Mesenchymal stem cell (in vitro differentiated cells and primary cell): ENCODE measurements around the gene PDCL3.

Experiments
- DNase-seq: peaks from one replicate; pipeline ENCODE4 v3.0.0-alpha.2; 2013
- H2AFZ ChIP-seq: one replicate; pipeline ENCODE4 v1.6.1; 2013; ENCODE audit warnings: low read depth, mild to moderate bottlenecking, control low read depth, inconsistent platforms, low read length, moderate library complexity
- H2AK5ac ChIP-seq: 2 replicates; pipeline ENCODE4 v1.6.1; 2013; ENCODE audit warnings: low read length, moderate library complexity, mild to moderate bottlenecking, inconsistent platforms; ENCODE audit not compliant: severe bottlenecking
- H2BK120ac ChIP-seq: one replicate; pipeline ENCODE4 v1.6.1; 2013; ENCODE audit warnings: low read depth, mild to moderate bottlenecking, inconsistent platforms, low read length, moderate library complexity
- H2BK12ac ChIP-seq, 2 experiments: one replicate each; pipeline ENCODE4 v1.6.1; 2013; ENCODE audit warnings: inconsistent platforms in 2 of 2, low read length in 2 of 2, mild to moderate bottlenecking in 2 of 2, moderate library complexity in 2 of 2, control low read depth in 1 of 2
- H2BK15ac ChIP-seq: one replicate; pipeline ENCODE4 v1.6.1; 2013; ENCODE audit warnings: mild to moderate bottlenecking, low read depth, inconsistent platforms; ENCODE audit not compliant: poor library complexity, severe bottlenecking
- H2BK5ac ChIP-seq: 2 replicates; pipeline ENCODE4 v1.6.1; 2013; ENCODE audit warnings: low read depth, mild to moderate bottlenecking, low read length, control low read depth, inconsistent platforms; ENCODE audit not compliant: poor library complexity, severe bottlenecking
- H3K14ac ChIP-seq, 2 experiments: one replicate each; pipeline ENCODE4 v1.6.1; 2013; ENCODE audit warnings: inconsistent platforms in 2 of 2, low read length in 2 of 2, control low read depth in 1 of 2, mild to moderate bottlenecking in 1 of 2, moderate library complexity in 1 of 2
- H3K18ac ChIP-seq, 2 experiments: one replicate each; pipeline ENCODE4 v1.6.1; 2013; ENCODE audit warnings: inconsistent platforms in 2 of 2, low read length in 2 of 2, control low read depth in 1 of 2, low read depth in 1 of 2, mild to moderate bottlenecking in 1 of 2
- H3K23ac ChIP-seq, 2 experiments: one replicate each; pipeline ENCODE4 v1.6.1; 2013; ENCODE audit warnings: inconsistent platforms in 2 of 2, low read length in 2 of 2, mild to moderate bottlenecking in 2 of 2, moderate library complexity in 2 of 2, control low read depth in 1 of 2
- H3K27ac ChIP-seq: 2 replicates; pipeline ENCODE4 v1.5.1; 2013; ENCODE audit warnings: mild to moderate bottlenecking, moderate library complexity, low read length, control low read depth, inconsistent platforms; ENCODE audit not compliant: poor library complexity, severe bottlenecking
- H3K27me3 ChIP-seq, 2 experiments: 2 replicates each; pipeline versions ENCODE4 v1.6.1 to v1.7.0; 2013; ENCODE audit warnings: low read length in 2 of 2, mild to moderate bottlenecking in 2 of 2, moderate library complexity in 2 of 2, control low read depth in 1 of 2, inconsistent platforms in 1 of 2; ENCODE audit not compliant: control insufficient read depth in 1 of 2, insufficient read depth in 1 of 2
- H3K36me3 ChIP-seq, 2 experiments: 2 replicates each; pipeline versions ENCODE4 v1.6.1 to v1.7.0; 2013; ENCODE audit warnings: low read length in 2 of 2, control low read depth in 1 of 2, inconsistent platforms in 1 of 2, low read depth in 1 of 2, mild to moderate bottlenecking in 1 of 2; ENCODE audit not compliant: insufficient read depth in 2 of 2, control insufficient read depth in 1 of 2
- H3K4ac ChIP-seq, 2 experiments: one replicate each; pipeline ENCODE4 v1.6.1; 2013; ENCODE audit warnings: inconsistent platforms in 2 of 2, low read length in 2 of 2, mild to moderate bottlenecking in 2 of 2, moderate library complexity in 2 of 2, control low read depth in 1 of 2, low read depth in 1 of 2
- H3K4me1 ChIP-seq: 2 replicates; pipeline ENCODE4 v1.6.1; 2013; ENCODE audit warnings: low read depth, low read length, control low read depth; ENCODE audit not compliant: control insufficient read depth, insufficient read depth
- H3K4me2 ChIP-seq: 2 replicates; pipeline ENCODE4 v1.6.1; 2013; ENCODE audit warnings: low read length, mild to moderate bottlenecking, inconsistent platforms; ENCODE audit not compliant: poor library complexity, severe bottlenecking
- H3K4me3 ChIP-seq, 2 experiments: 2 replicates each; pipeline versions ENCODE4 v1.5.1 to v1.7.0; 2013; ENCODE audit warnings: low read length in 2 of 2, mild to moderate bottlenecking in 2 of 2, control low read depth in 1 of 2, low read depth in 1 of 2; ENCODE audit not compliant: insufficient read depth in 1 of 2
- H3K79me1 ChIP-seq: replicated peaks from 2 replicates; pipeline ENCODE4 v1.6.1; 2013; ENCODE audit warnings: mild to moderate bottlenecking, control low read depth, low read length, inconsistent platforms; ENCODE audit not compliant: poor library complexity, severe bottlenecking
- H3K9ac ChIP-seq: 2 replicates; pipeline ENCODE4 v1.7.0; 2013; ENCODE audit warnings: mild to moderate bottlenecking, low read length, moderate library complexity
- H3K9me3 ChIP-seq: 2 replicates; pipeline ENCODE4 v1.7.0; 2013; ENCODE audit warnings: mild to moderate bottlenecking, low read length; ENCODE audit not compliant: control insufficient read depth
- H4K8ac ChIP-seq: one replicate; pipeline ENCODE4 v1.6.1; 2013; ENCODE audit warnings: inconsistent platforms, mild to moderate bottlenecking, low read length, moderate library complexity
- H4K91ac ChIP-seq: one replicate; pipeline ENCODE4 v1.6.1; 2013; ENCODE audit warnings: mild to moderate bottlenecking, low read length, inconsistent platforms
- WGBS: methylation state at CpG from one replicate; pipeline ENCODE4 v1.1.7; 2013; ENCODE audit warnings: mixed read lengths; 5-methylcytosine and 5-hydroxymethylcytosine counted together

The PDCL3 gene

DNA sequence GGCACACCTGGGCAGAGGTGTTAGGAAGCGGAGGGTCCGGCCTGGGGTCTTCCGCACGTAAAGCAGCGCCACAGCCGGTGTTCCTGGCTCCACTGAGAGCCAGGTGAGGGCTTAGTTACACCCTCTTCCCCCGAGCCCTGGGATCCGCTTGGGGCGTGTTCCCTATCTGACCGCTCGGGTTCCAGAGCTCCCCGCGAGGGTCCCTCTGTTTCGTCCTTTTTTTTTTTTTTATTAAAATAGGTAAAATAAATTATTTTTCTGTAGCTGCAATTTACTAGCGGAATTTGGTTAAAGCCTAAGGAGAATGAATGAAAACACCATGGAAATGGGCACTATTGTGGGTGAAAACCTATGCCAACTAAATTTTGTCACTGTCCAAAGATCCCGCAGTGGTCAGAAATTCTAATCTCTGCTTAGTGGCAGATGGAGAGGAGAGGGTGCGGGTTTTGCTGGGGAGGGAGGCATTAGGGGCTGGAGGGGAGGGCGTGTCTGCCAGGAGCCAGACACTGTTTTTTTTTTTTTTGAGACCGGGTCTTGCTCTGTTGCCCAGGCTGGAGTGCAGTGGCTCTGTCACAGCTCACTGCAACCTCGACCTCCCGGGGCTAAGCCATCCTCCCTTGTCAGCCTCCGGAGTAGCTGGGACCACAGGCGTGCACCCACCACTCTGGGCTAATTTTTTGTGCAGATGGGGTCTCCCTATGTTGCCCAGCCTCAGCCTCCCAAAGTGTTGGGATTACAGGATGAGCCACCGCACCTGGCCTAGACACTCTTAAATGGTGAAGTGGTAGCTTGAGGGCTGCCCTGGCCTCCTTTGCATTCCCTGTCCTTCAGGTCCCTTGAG, 834 bp downstream of the PDCL3 start:
- no peak for DNase-seq
- Histone ChIP-seq H3K23ac (peak overlapping the region in 1 of 2 experiments; percentile 37), H3K27ac (peak overlapping the region; percentile 83), H3K18ac (peak overlapping the region; percentile 73 to 95), H2BK12ac (peak overlapping the region in 1 of 2 experiments; percentile 31), H3K9me3 (no peaks in the 10 kb centered on the region), H3K4me2 (peak overlapping the region; percentile 74), H2BK5ac (peak overlapping the region; percentile 97), H3K4me3 (peak overlapping the region; percentile 90 to 97), H3K36me3 (peaks cover 13 to 22% of the 10 kb centered on the region in 2 experiments), H4K91ac (peak overlapping the region; percentile 64), H2BK120ac (no peak overlapping the region), H2AFZ (peak overlapping the region; percentile 95), H4K8ac (peak overlapping the region; percentile 98), H3K27me3 (no peaks in the 10 kb centered on the region), H3K4me1 (peaks cover 8% of the 10 kb centered on the region), H2AK5ac (no peak overlapping the region), H3K14ac (peak overlapping the region; percentile 46 to 92), H3K79me1 (peaks cover 24% of the 10 kb centered on the region), H3K4ac (peak overlapping the region; percentile 97 to 98), H2BK15ac (no peak overlapping the region), H3K9ac (peak overlapping the region; percentile 98)
- 45% methylated on average over 18 of the region's 24 CpGs for WGBS

DNA sequence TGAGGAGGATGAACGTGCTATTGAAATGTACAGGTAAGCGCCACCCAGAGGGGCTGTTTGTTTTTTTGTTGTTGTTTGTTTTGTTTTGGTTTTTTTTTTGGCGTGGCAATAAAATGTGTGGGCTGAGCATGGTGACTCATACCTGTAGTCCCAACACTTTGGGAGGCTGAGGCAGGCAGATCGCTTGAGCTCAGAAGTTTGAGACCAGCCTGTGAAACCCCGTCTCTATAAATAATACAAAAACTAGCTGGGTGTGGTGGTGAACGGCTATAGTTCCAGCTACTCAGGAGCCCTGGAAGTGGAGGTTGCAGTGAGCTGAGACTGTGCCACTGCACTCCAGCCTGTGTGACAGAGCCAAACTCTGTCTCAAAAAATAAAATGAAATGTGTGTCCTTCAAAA, 6.2 kb downstream of the PDCL3 start:
- Histone ChIP-seq H4K91ac (no peak overlapping the region), H2BK12ac (no peak overlapping the region), H2AK5ac (no peak overlapping the region), H3K27ac (no peak overlapping the region), H3K27me3 (no peaks in the 10 kb centered on the region), H2BK15ac (no peak overlapping the region), H3K4me3 (no peak overlapping the region), H3K79me1 (peaks cover 24% of the 10 kb centered on the region), H3K4me2 (no peak overlapping the region), H3K36me3 (peaks cover 31 to 61% of the 10 kb centered on the region in 2 experiments), H2BK120ac (no peak overlapping the region), H3K9me3 (no peaks in the 10 kb centered on the region), H2BK5ac (no peak overlapping the region), H3K9ac (no peak overlapping the region), H2AFZ (no peak overlapping the region), H3K4ac (no peak overlapping the region), H4K8ac (no peak overlapping the region), H3K14ac (no peak overlapping the region), H3K23ac (no peak overlapping the region), H3K18ac (no peak overlapping the region), H3K4me1 (peaks cover 1% of the 10 kb centered on the region)
- DNase-seq: no peak
- WGBS: 97% methylated on average over 5 of the region's 6 CpGs

DNA sequence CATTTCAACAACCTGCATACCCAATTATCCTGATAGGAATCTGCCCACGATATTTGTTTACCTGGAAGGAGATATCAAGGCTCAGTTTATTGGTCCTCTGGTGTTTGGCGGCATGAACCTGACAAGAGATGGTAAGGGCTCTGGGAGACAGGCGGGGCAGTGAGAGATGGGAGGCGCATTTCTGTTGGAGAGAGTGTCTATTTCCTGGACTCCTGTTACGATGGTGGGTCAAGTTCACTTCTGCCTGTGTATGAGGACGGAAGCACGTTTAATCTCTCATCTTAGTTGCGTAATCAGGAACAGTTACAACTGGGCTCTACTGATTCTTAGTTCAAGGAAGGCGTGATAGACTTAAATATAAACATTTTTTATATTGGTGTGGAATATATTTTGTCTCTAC, 8.9 kb downstream of the PDCL3 start:
- H2BK15ac ChIP-seq: no peak overlapping the region
- H2AK5ac ChIP-seq: no peak overlapping the region
- H3K4me1 ChIP-seq: no peaks in the 10 kb centered on the region
- peaks cover 12% of the 10 kb centered on the region for H3K79me1 ChIP-seq
- no peak overlapping the region for H3K14ac ChIP-seq
- H2BK5ac ChIP-seq: no peak overlapping the region
- no peak overlapping the region for H3K23ac ChIP-seq
- H2BK120ac ChIP-seq: no peak overlapping the region
- H2AFZ ChIP-seq: no peak overlapping the region
- no peak overlapping the region for H3K9ac ChIP-seq
- no peaks in the 10 kb centered on the region for H3K9me3 ChIP-seq
- no peak overlapping the region for H3K18ac ChIP-seq
- no peak overlapping the region for H4K8ac ChIP-seq
- H3K27me3 ChIP-seq: no peaks in the 10 kb centered on the region
- no peak overlapping the region for H3K4ac ChIP-seq
- H4K91ac ChIP-seq: no peak overlapping the region
- WGBS: 89% methylated on average over 8 of the region's 9 CpGs
- DNase-seq: no peak
- H2BK12ac ChIP-seq: no peak overlapping the region
- no peak overlapping the region for H3K27ac ChIP-seq
- H3K36me3 ChIP-seq: peaks cover 37 to 65% of the 10 kb centered on the region in 2 experiments
- H3K4me2 ChIP-seq: no peak overlapping the region
- no peak overlapping the region for H3K4me3 ChIP-seq

- Histone ChIP-seq H2BK15ac (no peak overlapping the region), H3K23ac (no peak overlapping the region), H3K4me3 (no peak overlapping the region), H3K4me2 (no peak overlapping the region), H3K9me3 (no peaks in the 10 kb centered on the region), H2BK5ac (no peak overlapping the region), H2AK5ac (no peak overlapping the region), H2BK120ac (no peak overlapping the region), H3K18ac (no peak overlapping the region), H3K36me3 (peaks cover 20 to 21% of the 10 kb centered on the region in 2 experiments), H3K14ac (no peak overlapping the region), H4K8ac (no peak overlapping the region), H4K91ac (no peak overlapping the region), H3K4me1 (no peaks in the 10 kb centered on the region), H2AFZ (no peak overlapping the region), H3K27ac (no peak overlapping the region), H3K27me3 (no peaks in the 10 kb centered on the region), H3K9ac (no peak overlapping the region), H3K79me1 (no peaks in the 10 kb centered on the region), H3K4ac (no peak overlapping the region), H2BK12ac (no peak overlapping the region)
- DNase-seq: no peak
- WGBS: 100% methylated on average over 2 of the region's 3 CpGs
Observed at GRCh38 chr2:100577777-100578176, 15.0 kb downstream of the PDCL3 start.
